H9 (cell line): ENCODE data around the gene SORCS2. TPM values are rescaled to one million over a fixed set of nuclear protein-coding genes. Genes with fewer than 3 reads are reported as not detected.

Source experiments
- DNase-seq: peaks from one replicate; pipeline ENCODE4 v3.0.0-alpha.2; 2017
- H2AFZ ChIP-seq: one replicate; pipeline ENCODE4 v1.6.1; 2013; ENCODE audit warnings: mild to moderate bottlenecking, low read length, control low read depth, moderate library complexity
- H2AK5ac ChIP-seq: 2 replicates; pipeline ENCODE4 v1.6.1; 2013; ENCODE audit warnings: low read length, control low read depth, mixed read lengths; ENCODE audit not compliant: insufficient read length
- H2BK120ac ChIP-seq: one replicate; pipeline ENCODE4 v1.6.1; 2013; ENCODE audit warnings: low read depth, mild to moderate bottlenecking, low read length, control low read depth, inconsistent platforms; ENCODE audit not compliant: poor library complexity, severe bottlenecking
- H2BK12ac ChIP-seq: 2 replicates; pipeline ENCODE4 v1.6.1; 2013; ENCODE audit warnings: low read length, control low read depth, mixed read lengths, low read depth; ENCODE audit not compliant: insufficient read length
- H2BK15ac ChIP-seq: 2 replicates; pipeline ENCODE4 v1.6.1; 2013; ENCODE audit warnings: low read depth, low read length, control low read depth
- H2BK20ac ChIP-seq: one replicate; pipeline ENCODE4 v1.6.1; 2013; ENCODE audit warnings: low read depth, mild to moderate bottlenecking, low read length, control low read depth, inconsistent platforms; ENCODE audit not compliant: poor library complexity, severe bottlenecking
- H2BK5ac ChIP-seq: 2 replicates; pipeline ENCODE4 v1.6.1; 2013; ENCODE audit warnings: low read length, control low read depth, mixed read lengths; ENCODE audit not compliant: insufficient read length
- H3K14ac ChIP-seq: 2 replicates; pipeline ENCODE4 v1.6.1; 2013; ENCODE audit warnings: low read length, control low read depth; ENCODE audit not compliant: insufficient read depth
- H3K18ac ChIP-seq: 2 replicates; pipeline ENCODE4 v1.6.1; 2013; ENCODE audit warnings: low read depth, mild to moderate bottlenecking, mixed read lengths, low read length, control low read depth; ENCODE audit not compliant: insufficient read length
- H3K23ac ChIP-seq: 2 replicates; pipeline ENCODE4 v1.6.1; 2013; ENCODE audit warnings: low read length, control low read depth, mixed read lengths, low read depth; ENCODE audit not compliant: insufficient read length
- H3K23me2 ChIP-seq: 2 replicates; pipeline ENCODE4 v1.6.1; 2013; ENCODE audit warnings: low read depth, mild to moderate bottlenecking, mixed read lengths, low read length, control low read depth; ENCODE audit not compliant: insufficient read length, poor library complexity, severe bottlenecking
- H3K27ac ChIP-seq: 2 replicates; pipeline ENCODE4 v1.5.1; 2013; ENCODE audit warnings: low read length, control low read depth, mixed read lengths, low read depth; ENCODE audit not compliant: insufficient read length
- H3K27me3 ChIP-seq: 2 replicates; pipeline ENCODE4 v1.6.1; 2013; ENCODE audit warnings: low read length, control low read depth, inconsistent platforms; ENCODE audit not compliant: insufficient read depth
- H3K4ac ChIP-seq: 2 replicates; pipeline ENCODE4 v1.6.1; 2013; ENCODE audit warnings: low read depth, mild to moderate bottlenecking, control low read depth, inconsistent platforms, low read length, moderate library complexity
- H3K4me1 ChIP-seq: 2 replicates; pipeline ENCODE4 v1.6.1; 2013; ENCODE audit warnings: low read length, control low read depth, inconsistent platforms; ENCODE audit not compliant: insufficient read depth
- H3K4me2 ChIP-seq: 2 replicates; pipeline ENCODE4 v1.6.1; 2013; ENCODE audit warnings: low read length, control low read depth, mixed read lengths; ENCODE audit not compliant: insufficient read length, insufficient read depth
- H3K56ac ChIP-seq: 2 replicates; pipeline ENCODE4 v1.6.1; 2013; ENCODE audit warnings: low read depth, mild to moderate bottlenecking, mixed read lengths, low read length, control low read depth; ENCODE audit not compliant: insufficient read length
- H3K79me1 ChIP-seq: 2 replicates; pipeline ENCODE4 v1.6.1; 2013; ENCODE audit warnings: low read depth, mild to moderate bottlenecking, moderate library complexity, low read length, control low read depth, inconsistent platforms; ENCODE audit not compliant: insufficient read depth, poor library complexity, severe bottlenecking
- H3K79me2 ChIP-seq: 2 replicates; pipeline ENCODE4 v1.6.1; 2013; ENCODE audit warnings: low read length, control low read depth, inconsistent platforms; ENCODE audit not compliant: insufficient read depth
- H3K9ac ChIP-seq: 2 replicates; pipeline ENCODE4 v1.6.1; 2013; ENCODE audit warnings: low read length, control low read depth, mixed read lengths; ENCODE audit not compliant: insufficient read length; ENCODE audit errors: extremely low read depth
- H3K9me3 ChIP-seq: one replicate; pipeline ENCODE4 v1.6.1; 2013; ENCODE audit warnings: low read depth, low read length, inconsistent platforms; ENCODE audit not compliant: control insufficient read depth
- H3T11ph ChIP-seq: one replicate; pipeline ENCODE4 v1.6.1; 2013; ENCODE audit warnings: mild to moderate bottlenecking, low read length, control low read depth, inconsistent platforms
- H4K20me1 ChIP-seq: one replicate; pipeline ENCODE4 v1.6.1; 2013; ENCODE audit not compliant: control insufficient read depth, insufficient read length, insufficient read depth
- H4K5ac ChIP-seq: 2 replicates; pipeline ENCODE4 v1.6.1; 2013; ENCODE audit warnings: low read depth, mild to moderate bottlenecking, mixed read lengths, low read length, control low read depth; ENCODE audit not compliant: insufficient read length
- H4K8ac ChIP-seq: replicated peaks from 2 replicates; pipeline ENCODE4 v1.6.1; 2013; ENCODE audit warnings: low read length, control low read depth, mixed read lengths, low read depth; ENCODE audit not compliant: insufficient read length
- H4K91ac ChIP-seq: 2 replicates; pipeline ENCODE4 v1.6.1; 2013; ENCODE audit warnings: low read depth, mild to moderate bottlenecking, moderate library complexity, mixed read lengths, low read length, control low read depth; ENCODE audit not compliant: insufficient read length
- H3K27ac Mint-ChIP-seq, 3 experiments: 2 replicates in 2 of 3; 3 replicates in 1 of 3; pipeline ENCODE4 v1.8.0; 2020 to 2021; ENCODE audit warnings: mixed read lengths in 3 of 3, mild to moderate bottlenecking in 1 of 3, moderate library complexity in 1 of 3
- H3K27me3 Mint-ChIP-seq: 2 replicates; pipeline ENCODE4 v1.8.0; 2021; ENCODE audit warnings: low read depth, mild to moderate bottlenecking, moderate library complexity, mixed read lengths
- H3K36me3 Mint-ChIP-seq, 3 experiments: 2 replicates in 2 of 3; 3 replicates in 1 of 3; pipeline ENCODE4 v1.8.0; 2020 to 2021; ENCODE audit warnings: low read depth in 3 of 3, mixed read lengths in 3 of 3; ENCODE audit not compliant: insufficient read depth in 1 of 3
- H3K4me1 Mint-ChIP-seq, 2 experiments: 2 replicates each; pipeline ENCODE4 v1.8.0; 2020; ENCODE audit warnings: mixed read lengths in 2 of 2
- H3K4me3 Mint-ChIP-seq, 2 experiments: 2 replicates in 1 of 2; 3 replicates in 1 of 2; pipeline ENCODE4 v1.8.0; 2020 to 2021; ENCODE audit warnings: mild to moderate bottlenecking in 2 of 2, mixed read lengths in 2 of 2, moderate library complexity in 1 of 2
- H3K9me3 Mint-ChIP-seq, 2 experiments: 2 replicates in 1 of 2; 3 replicates in 1 of 2; pipeline ENCODE4 v1.8.0; 2020; ENCODE audit warnings: mild to moderate bottlenecking in 2 of 2, mixed read lengths in 2 of 2, moderate library complexity in 1 of 2
- WGBS: extraction: QIAGEN DNeasy Blood & Tissue Kit; methylation state at CpG from one replicate; pipeline ENCODE4 v1.1.7; 2013; ENCODE audit warnings: missing lambda C conversion rate, low lambda C conversion rate, mixed read lengths; ENCODE audit not compliant: insufficient read length; ENCODE audit errors: extremely low coverage; 5-methylcytosine and 5-hydroxymethylcytosine counted together
- total RNA-seq: library from RNA; stranded (reverse); gene quantifications from 2 replicates; pipeline ENCODE4 v1.2.1, GENCODE V29; 2021
- TF ChIP-seq, protein P1 (sequence below): fragments of 200-600 bp; sonication (generic); conservative IDR thresholded peaks from 3 replicates; pipeline ENCODE4 v1.8.0; 2021; ENCODE audit warnings: antibody characterized with exemption, mild to moderate bottlenecking

SORCS2 gene
- total RNA-seq, 1 experiment from 2014 or later: 0.57 TPM

DNA sequence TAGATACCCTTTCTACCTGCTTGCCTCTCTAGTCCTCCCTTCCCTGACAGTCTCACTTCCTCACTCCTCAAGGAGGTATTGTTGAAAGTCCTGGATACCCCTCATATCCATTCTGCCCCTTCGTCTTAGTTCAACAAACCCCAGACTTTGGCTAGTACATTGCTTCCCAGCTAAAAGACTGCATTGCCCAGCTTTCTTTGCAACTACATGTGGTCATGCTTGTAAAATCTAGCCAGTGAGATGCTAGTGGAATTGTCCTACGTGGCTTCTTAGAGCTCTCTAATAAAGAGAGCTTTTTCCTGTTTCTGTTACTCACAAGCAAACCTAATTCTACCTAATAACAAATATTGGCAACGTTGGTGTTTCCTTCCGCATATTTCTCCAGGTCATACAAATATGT is 480.3 kb downstream of the SORCS2 start:
- H3K27me3 ChIP-seq: no peaks in the 10 kb centered on the region
- no peak overlapping the region for H3T11ph ChIP-seq
- DNase-seq: no peak
- no peaks in the 10 kb centered on the region for H3K79me1 ChIP-seq
- H3K56ac ChIP-seq: no peak overlapping the region
- no peaks in the 10 kb centered on the region for H4K20me1 ChIP-seq
- no peak overlapping the region for H3K18ac ChIP-seq
- peaks cover 2 to 19% of the 10 kb centered on the region in 2 experiments for H3K4me1 Mint-ChIP-seq
- H3K27ac ChIP-seq: no peak overlapping the region
- no peak overlapping the region for H3K4me3 Mint-ChIP-seq
- peaks cover 5% of the 10 kb centered on the region for H3K27me3 Mint-ChIP-seq
- no peak overlapping the region for H3K27ac Mint-ChIP-seq
- H3K79me2 ChIP-seq: no peaks in the 10 kb centered on the region
- H4K91ac ChIP-seq: no peak overlapping the region
- no peaks in the 10 kb centered on the region for H3K9me3 ChIP-seq
- H3K14ac ChIP-seq: no peak overlapping the region
- no peaks in the 10 kb centered on the region for H3K23me2 ChIP-seq
- H3K4me1 ChIP-seq: no peaks in the 10 kb centered on the region
- H2BK12ac ChIP-seq: no peak overlapping the region
- no peak overlapping the region for H3K4me2 ChIP-seq
- peaks cover 8 to 9% of the 10 kb centered on the region in 2 experiments; a peak in 4 of 5 replicates for H3K9me3 Mint-ChIP-seq
- no peak overlapping the region for H2BK5ac ChIP-seq
- H3K4ac ChIP-seq: no peak overlapping the region
- H2BK15ac ChIP-seq: no peak overlapping the region
- peaks cover 0 to 6% (median 6%) of the 10 kb centered on the region in 3 experiments; a peak in 4 of 7 replicates for H3K36me3 Mint-ChIP-seq
- no peak overlapping the region for H2AK5ac ChIP-seq
- no peak overlapping the region for H4K5ac ChIP-seq
- no peak overlapping the region for H3K9ac ChIP-seq
- no peak overlapping the region for H2AFZ ChIP-seq
- WGBS: no CpG with 5 or more reads among the region's 4 CpGs
- TF ChIP-seq, protein P1, sequence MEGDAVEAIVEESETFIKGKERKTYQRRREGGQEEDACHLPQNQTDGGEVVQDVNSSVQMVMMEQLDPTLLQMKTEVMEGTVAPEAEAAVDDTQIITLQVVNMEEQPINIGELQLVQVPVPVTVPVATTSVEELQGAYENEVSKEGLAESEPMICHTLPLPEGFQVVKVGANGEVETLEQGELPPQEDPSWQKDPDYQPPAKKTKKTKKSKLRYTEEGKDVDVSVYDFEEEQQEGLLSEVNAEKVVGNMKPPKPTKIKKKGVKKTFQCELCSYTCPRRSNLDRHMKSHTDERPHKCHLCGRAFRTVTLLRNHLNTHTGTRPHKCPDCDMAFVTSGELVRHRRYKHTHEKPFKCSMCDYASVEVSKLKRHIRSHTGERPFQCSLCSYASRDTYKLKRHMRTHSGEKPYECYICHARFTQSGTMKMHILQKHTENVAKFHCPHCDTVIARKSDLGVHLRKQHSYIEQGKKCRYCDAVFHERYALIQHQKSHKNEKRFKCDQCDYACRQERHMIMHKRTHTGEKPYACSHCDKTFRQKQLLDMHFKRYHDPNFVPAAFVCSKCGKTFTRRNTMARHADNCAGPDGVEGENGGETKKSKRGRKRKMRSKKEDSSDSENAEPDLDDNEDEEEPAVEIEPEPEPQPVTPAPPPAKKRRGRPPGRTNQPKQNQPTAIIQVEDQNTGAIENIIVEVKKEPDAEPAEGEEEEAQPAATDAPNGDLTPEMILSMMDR: no peak
- H2BK120ac ChIP-seq: no peak overlapping the region
- H2BK20ac ChIP-seq: no peak overlapping the region
- H3K23ac ChIP-seq: no peak overlapping the region
- H4K8ac ChIP-seq: no peak overlapping the region
